BLaER1 treated with 17β-estradiol and CSF1 and Interleukin-3, amounts not matched to agents 10 nM and 100 nM (cell line): Measurements from ENCODE around the gene DEFB132.

Source experiments
- H3K27ac ChIP-seq, 11 experiments: shearing (Covaris generic); formaldehyde crosslinking; 2 replicates each; pipeline ENCODE4 v1.8.1; 2022
- H3K27me3 ChIP-seq, 11 experiments: shearing (Covaris generic); formaldehyde crosslinking; 2 replicates each; pipeline ENCODE4 v1.8.1; 2022
- H3K36me3 ChIP-seq, 11 experiments: shearing (Covaris generic); formaldehyde crosslinking; 2 replicates each; pipeline ENCODE4 v1.8.1; 2022
- H3K4me1 ChIP-seq, 10 experiments: shearing (Covaris generic); formaldehyde crosslinking; 2 replicates each; pipeline ENCODE4 v1.8.1; 2022
- H3K4me2 ChIP-seq, 11 experiments: shearing (Covaris generic); formaldehyde crosslinking; 2 replicates each; pipeline ENCODE4 v1.8.1; 2022
- H3K4me3 ChIP-seq, 10 experiments: shearing (Covaris generic); formaldehyde crosslinking; 2 replicates each; pipeline ENCODE4 v1.8.1; 2022
- H3K9ac ChIP-seq, 11 experiments: shearing (Covaris generic); formaldehyde crosslinking; 2 replicates each; pipeline ENCODE4 v1.8.1; 2022
- H3K9me3 ChIP-seq, 11 experiments: shearing (Covaris generic); formaldehyde crosslinking; replicated peaks in 1 of 11; 2 replicates each; pipeline ENCODE4 v1.8.1; 2022
- H4K20me1 ChIP-seq, 11 experiments: shearing (Covaris generic); formaldehyde crosslinking; 2 replicates each; pipeline ENCODE4 v1.8.1; 2022
- Cebpa-rat ChIP-seq, 11 experiments: shearing (Covaris generic); IDR thresholded peaks; 2 replicates each; pipeline ENCODE4 v1.8.1; 2022

The DEFB132 gene

DNA sequence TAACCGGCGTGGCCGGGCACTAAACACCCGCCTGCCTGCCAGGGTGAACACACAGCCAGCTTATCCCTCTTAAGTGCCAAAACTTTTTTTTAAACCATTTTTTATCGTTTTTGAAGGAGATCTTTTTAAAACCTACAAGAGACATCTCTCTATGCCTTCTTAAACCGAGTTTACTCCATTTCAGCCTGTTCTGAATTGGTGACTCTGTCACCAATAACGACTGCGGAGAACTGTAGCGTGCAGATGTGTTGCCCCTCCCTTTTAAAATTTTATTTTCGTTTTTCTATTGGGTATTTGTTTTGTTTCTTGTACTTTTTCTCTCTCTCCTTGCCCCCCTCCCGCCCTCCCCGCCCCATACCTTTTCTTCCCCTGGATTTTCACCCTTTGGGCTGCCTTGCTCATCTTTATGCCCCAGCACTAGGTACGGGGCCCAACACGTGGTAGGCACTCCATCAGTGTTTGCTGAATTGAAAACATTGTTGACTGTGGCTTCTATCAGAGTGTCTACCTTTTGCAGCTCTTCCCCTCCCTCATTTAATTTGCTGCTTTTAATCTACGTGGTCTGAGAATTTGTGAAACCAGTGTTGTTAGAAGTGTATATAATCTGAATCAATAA, 41.4 kb downstream of the DEFB132 start:
- Histone ChIP-seq H3K9ac (peak overlapping the region; percentile 98 to 100 (median 100)), H4K20me1 (peaks cover 28 to 54% (median 35%) of the 10 kb centered on the region in 11 experiments; a peak in 21 of 22 replicates), H3K9me3 (peaks cover 0 to 10% (median 0%) of the 10 kb centered on the region in 11 experiments; a peak in 5 of 22 replicates), H3K4me2 (peak overlapping the region; percentile 81 to 99 (median 96)), H3K36me3 (peaks cover 6 to 36% (median 23%) of the 10 kb centered on the region in 11 experiments; a peak in 17 of 22 replicates), H3K4me3 (peak overlapping the region; percentile 84 to 99 (median 95)), H3K27ac (peak overlapping the region; percentile 98 to 100 (median 100)), H3K4me1 (peaks cover 39 to 58% (median 53%) of the 10 kb centered on the region in 10 experiments), H3K27me3 (no peaks in the 10 kb centered on the region)
- TF ChIP-seq Cebpa-rat (IDR thresholded peaks at IDR 0.05), result no peak

- H3K4me1 ChIP-seq, result peaks cover 39 to 56% (median 51%) of the 10 kb centered on the region in 10 experiments
- H4K20me1 ChIP-seq, result peaks cover 28 to 54% (median 35%) of the 10 kb centered on the region in 11 experiments; a peak in 21 of 22 replicates
- H3K4me2 ChIP-seq, result peak overlapping the region; percentile 81 to 99 (median 96)
- no peak for TF ChIP-seq Cebpa-rat (IDR thresholded peaks at IDR 0.05)
- H3K27ac ChIP-seq, result 0 out of 22 replicates have a peak overlapping the region, but pooled peaks of 1 of the 11 experiments have one; percentile 35
- peaks cover 6 to 36% (median 23%) of the 10 kb centered on the region in 11 experiments; a peak in 17 of 22 replicates for H3K36me3 ChIP-seq
- H3K9ac ChIP-seq, result peak overlapping the region in 4 of 11 experiments; percentile 36 to 100 (median 98); a peak in 3 of 22 replicates
- H3K4me3 ChIP-seq, result peak overlapping the region; percentile 84 to 99 (median 95); a peak in 16 of 20 replicates
- peaks cover 0 to 10% (median 0%) of the 10 kb centered on the region in 11 experiments; a peak in 5 of 22 replicates for H3K9me3 ChIP-seq
- no peaks in the 10 kb centered on the region for H3K27me3 ChIP-seq
Observed at GRCh38 chr20:300345-300990, 42.9 kb downstream of the DEFB132 start.

- Histone ChIP-seq H4K20me1 (peaks cover 28 to 54% (median 35%) of the 10 kb centered on the region in 11 experiments; a peak in 21 of 22 replicates), H3K9ac (no peak overlapping the region), H3K27me3 (no peaks in the 10 kb centered on the region), H3K36me3 (peaks cover 6 to 36% (median 23%) of the 10 kb centered on the region in 11 experiments; a peak in 17 of 22 replicates), H3K4me3 (no peak overlapping the region), H3K27ac (no peak overlapping the region), H3K9me3 (peaks cover 0 to 10% (median 0%) of the 10 kb centered on the region in 11 experiments; a peak in 5 of 22 replicates), H3K4me2 (peak overlapping the region in 8 of 11 experiments; percentile 3 to 99 (median 27); a peak in 10 of 22 replicates), H3K4me1 (peaks cover 29 to 44% (median 37%) of the 10 kb centered on the region in 10 experiments)
- no peak for TF ChIP-seq Cebpa-rat (IDR thresholded peaks at IDR 0.05)
Observed at GRCh38 chr20:301886-302848, 44.6 kb downstream of the DEFB132 start.

GRCh38 chr20:305745-306144, 48.2 kb downstream of the DEFB132 start:
- peaks cover 0 to 5% (median 0%) of the 10 kb centered on the region in 11 experiments; a peak in 2 of 22 replicates for H3K9me3 ChIP-seq
- H3K36me3 ChIP-seq, result peaks cover 0 to 19% (median 12%) of the 10 kb centered on the region in 11 experiments; a peak in 13 of 22 replicates
- no peak overlapping the region for H3K9ac ChIP-seq
- no peak overlapping the region for H3K4me2 ChIP-seq
- no peak overlapping the region for H3K27ac ChIP-seq
- H3K4me3 ChIP-seq, result no peak overlapping the region
- peaks cover 23 to 39% (median 32%) of the 10 kb centered on the region in 10 experiments; a peak in 19 of 20 replicates for H3K4me1 ChIP-seq
- H4K20me1 ChIP-seq, result peaks cover 6 to 27% (median 15%) of the 10 kb centered on the region in 11 experiments; a peak in 18 of 22 replicates
- H3K27me3 ChIP-seq, result no peaks in the 10 kb centered on the region
- no peak for TF ChIP-seq Cebpa-rat (IDR thresholded peaks at IDR 0.05)

GRCh38 chr20:308427-309038, 51.0 kb downstream of the DEFB132 start:
- Histone ChIP-seq H3K27me3 (no peaks in the 10 kb centered on the region), H3K4me3 (no peak overlapping the region), H3K9ac (no peak overlapping the region), H3K4me1 (peaks cover 11 to 30% (median 17%) of the 10 kb centered on the region in 10 experiments; a peak in 19 of 20 replicates), H3K36me3 (no peaks in the 10 kb centered on the region), H3K27ac (no peak overlapping the region), H3K4me2 (no peak overlapping the region), H4K20me1 (no peaks in the 10 kb centered on the region; a peak in 1 of 22 replicates), H3K9me3 (peaks cover 0 to 5% (median 0%) of the 10 kb centered on the region in 11 experiments; a peak in 2 of 22 replicates)
- TF ChIP-seq Cebpa-rat (IDR thresholded peaks at IDR 0.05), result no peak

GRCh38 chr20:309306-309840, 51.8 kb downstream of the DEFB132 start:
- H3K4me3 ChIP-seq, result no peak overlapping the region
- H3K4me2 ChIP-seq, result peak overlapping the region in 10 of 11 experiments; percentile 41 to 74 (median 58); a peak in 17 of 22 replicates
- H3K36me3 ChIP-seq, result no peaks in the 10 kb centered on the region
- no peaks in the 10 kb centered on the region; a peak in 1 of 22 replicates for H4K20me1 ChIP-seq
- TF ChIP-seq Cebpa-rat (IDR thresholded peaks at IDR 0.05), result no peak
- peaks cover 14 to 37% (median 21%) of the 10 kb centered on the region in 10 experiments; a peak in 19 of 20 replicates for H3K4me1 ChIP-seq
- H3K27ac ChIP-seq, result 0 out of 22 replicates have a peak overlapping the region, but pooled peaks of 1 of the 11 experiments have one; percentile 10
- no peak overlapping the region for H3K9ac ChIP-seq
- peaks cover 0 to 5% (median 0%) of the 10 kb centered on the region in 11 experiments; a peak in 2 of 22 replicates for H3K9me3 ChIP-seq
- H3K27me3 ChIP-seq, result no peaks in the 10 kb centered on the region

GRCh38 chr20:309841-310644, 52.5 kb downstream of the DEFB132 start:
- Histone ChIP-seq H3K4me3 (peak overlapping the region in 5 of 10 experiments; percentile 11 to 51 (median 27); a peak in 7 of 20 replicates), H3K27me3 (no peaks in the 10 kb centered on the region), H3K36me3 (no peaks in the 10 kb centered on the region), H3K4me2 (peak overlapping the region; percentile 41 to 74 (median 54)), H3K27ac (0 out of 22 replicates have a peak overlapping the region, but pooled peaks of 1 of the 11 experiments have one; percentile 10), H4K20me1 (no peaks in the 10 kb centered on the region), H3K9me3 (peaks cover 0 to 5% (median 0%) of the 10 kb centered on the region in 11 experiments; a peak in 2 of 22 replicates), H3K9ac (no peak overlapping the region), H3K4me1 (peaks cover 14 to 37% (median 21%) of the 10 kb centered on the region in 10 experiments; a peak in 19 of 20 replicates)
- no peak for TF ChIP-seq Cebpa-rat (IDR thresholded peaks at IDR 0.05)
